Mesendoderm (in vitro differentiated cells): ENCODE results near the gene CAPN14.

Experiments used
- DNase-seq: peaks from one replicate; pipeline ENCODE4 v3.0.0; 2013
- H2AK5ac ChIP-seq: 2 replicates; pipeline ENCODE4 v1.6.1; 2013; ENCODE audit warnings: low read length, inconsistent platforms
- H2BK120ac ChIP-seq: 2 replicates; pipeline ENCODE4 v1.6.1; 2013; ENCODE audit warnings: low read depth, mild to moderate bottlenecking, low read length, moderate library complexity, mixed read lengths
- H2BK15ac ChIP-seq: replicated peaks from 2 replicates; pipeline ENCODE4 v1.6.1; 2013; ENCODE audit warnings: low read depth, mild to moderate bottlenecking, moderate library complexity
- H2BK5ac ChIP-seq: 2 replicates; pipeline ENCODE4 v1.6.1; 2013; ENCODE audit warnings: low read length, inconsistent platforms
- H3K18ac ChIP-seq: 2 replicates; pipeline ENCODE4 v1.6.1; 2013; ENCODE audit warnings: mild to moderate bottlenecking, low read length, mixed read lengths
- H3K23ac ChIP-seq: one replicate; pipeline ENCODE4 v1.6.1; 2013; ENCODE audit warnings: low read length
- H3K27ac ChIP-seq: 2 replicates; pipeline ENCODE4 v1.5.1; 2013; ENCODE audit warnings: low read depth, mild to moderate bottlenecking, inconsistent platforms, low read length, moderate library complexity
- H3K27me3 ChIP-seq: 2 replicates; pipeline ENCODE4 v1.6.1; 2013; ENCODE audit warnings: low read length, control low read depth, mild to moderate bottlenecking, inconsistent platforms; ENCODE audit not compliant: insufficient read depth, poor library complexity
- H3K36me3 ChIP-seq: 2 replicates; pipeline ENCODE4 v1.6.1; 2013; ENCODE audit warnings: low read length, inconsistent platforms; ENCODE audit not compliant: control insufficient read depth, insufficient read depth
- H3K4ac ChIP-seq: one replicate; pipeline ENCODE4 v1.6.1; 2013; ENCODE audit warnings: low read depth, mild to moderate bottlenecking, low read length, moderate library complexity
- H3K4me1 ChIP-seq: 2 replicates; pipeline ENCODE4 v1.6.1; 2013; ENCODE audit warnings: low read depth, low read length, inconsistent platforms; ENCODE audit not compliant: control insufficient read depth
- H3K4me2 ChIP-seq: 2 replicates; pipeline ENCODE4 v1.6.1; 2013; ENCODE audit warnings: low read length
- H3K4me3 ChIP-seq: 2 replicates; pipeline ENCODE4 v1.5.1; 2013; ENCODE audit warnings: mild to moderate bottlenecking, low read length
- H3K56ac ChIP-seq: one replicate; pipeline ENCODE4 v1.6.1; 2013; ENCODE audit warnings: low read length
- H3K79me1 ChIP-seq: 2 replicates; pipeline ENCODE4 v1.6.1; 2013; ENCODE audit warnings: low read length, inconsistent platforms
- H3K79me2 ChIP-seq: 2 replicates; pipeline ENCODE4 v1.6.1; 2013; ENCODE audit warnings: mild to moderate bottlenecking, low read length; ENCODE audit not compliant: control insufficient read depth, insufficient read depth
- H3K9ac ChIP-seq: 2 replicates; pipeline ENCODE4 v1.6.1; 2013; ENCODE audit warnings: low read length, inconsistent platforms
- H4K5ac ChIP-seq: one replicate; pipeline ENCODE4 v1.6.1; 2013; ENCODE audit warnings: low read length
- H4K8ac ChIP-seq: one replicate; pipeline ENCODE4 v1.6.1; 2013; ENCODE audit warnings: low read depth, mild to moderate bottlenecking, control low read depth, low read length, moderate library complexity
- WGBS: extraction: QIAGEN DNeasy Blood & Tissue Kit; methylation state at CpG from one replicate; pipeline ENCODE4 v1.1.7; 2013; ENCODE audit warnings: low lambda C conversion rate, missing lambda C conversion rate; ENCODE audit not compliant: insufficient coverage; ENCODE audit errors: extremely low coverage; 5-methylcytosine and 5-hydroxymethylcytosine counted together

The CAPN14 gene

DNA sequence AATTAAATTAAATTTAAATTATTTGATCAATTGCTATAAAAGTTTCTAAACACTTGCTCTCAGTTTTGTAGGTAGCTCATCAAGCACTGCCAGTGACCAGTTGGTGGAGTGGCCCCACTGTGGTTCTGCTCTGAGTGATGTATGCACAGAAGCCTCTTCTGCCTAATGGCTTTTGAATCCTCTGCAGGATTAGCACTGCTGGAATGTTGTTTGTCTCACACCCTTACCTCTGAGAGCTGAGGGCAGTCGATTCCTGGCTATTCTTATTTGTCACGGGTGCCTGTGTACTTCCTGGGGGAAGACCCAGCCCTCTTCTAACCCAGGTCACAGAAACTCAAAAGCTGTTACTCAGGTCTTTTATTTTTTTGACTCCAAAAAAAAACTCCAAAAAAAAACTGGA lies 9.5 kb downstream of the CAPN14 start:
- DNase-seq: peak; percentile 97
- Histone ChIP-seq H2BK15ac (no peak overlapping the region), H3K27me3 (no peaks in the 10 kb centered on the region), H2BK120ac (peak overlapping the region; percentile 97), H3K9ac (no peak overlapping the region), H3K79me1 (no peaks in the 10 kb centered on the region), H3K18ac (peak overlapping the region; percentile 96), H2BK5ac (no peak overlapping the region), H3K56ac (no peak overlapping the region), H4K8ac (no peak overlapping the region), H4K5ac (no peak overlapping the region), H3K4me1 (peaks cover 13% of the 10 kb centered on the region), H3K23ac (no peak overlapping the region), H3K4me2 (no peak overlapping the region), H3K4ac (no peak overlapping the region), H2AK5ac (no peak overlapping the region), H3K4me3 (no peak overlapping the region), H3K27ac (peak overlapping the region; percentile 59), H3K79me2 (no peaks in the 10 kb centered on the region), H3K36me3 (no peaks in the 10 kb centered on the region)
- WGBS: no CpG with 5 or more reads among the region's 2 CpGs

DNA sequence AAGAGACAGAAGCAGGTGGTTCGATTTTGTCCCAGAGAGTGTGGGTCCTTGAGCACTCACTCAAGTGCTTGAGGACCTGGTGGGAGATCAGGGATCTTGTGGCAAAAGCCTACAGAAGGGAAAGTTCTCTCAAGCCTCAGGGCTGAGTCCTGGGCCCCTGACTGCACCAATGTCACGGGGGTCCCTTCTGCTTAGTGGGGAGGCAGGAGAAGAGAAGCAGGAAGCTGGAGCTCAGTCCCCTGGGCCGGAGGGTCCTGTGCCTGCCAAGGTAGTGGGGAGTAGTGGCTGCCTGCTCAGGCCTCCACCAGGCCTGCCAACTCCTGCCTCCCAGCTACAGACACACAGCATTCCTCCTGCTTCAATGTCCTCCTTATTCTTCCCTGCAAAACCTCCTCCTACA lies 11.7 kb downstream of the CAPN14 start:
- DNase-seq: no peak
- H2BK5ac ChIP-seq: peak overlapping the region; percentile 13
- H3K79me1 ChIP-seq: no peaks in the 10 kb centered on the region
- no peaks in the 10 kb centered on the region for H3K79me2 ChIP-seq
- H3K4ac ChIP-seq: no peak overlapping the region
- no CpG with 5 or more reads among the region's 3 CpGs for WGBS
- no peak overlapping the region for H3K4me3 ChIP-seq
- no peak overlapping the region for H3K4me2 ChIP-seq
- H4K5ac ChIP-seq: no peak overlapping the region
- no peak overlapping the region for H4K8ac ChIP-seq
- H2BK15ac ChIP-seq: no peak overlapping the region
- H2BK120ac ChIP-seq: no peak overlapping the region
- no peaks in the 10 kb centered on the region for H3K36me3 ChIP-seq
- no peak overlapping the region for H3K18ac ChIP-seq
- no peak overlapping the region for H3K9ac ChIP-seq
- H3K56ac ChIP-seq: peak overlapping the region; percentile 35
- H3K27ac ChIP-seq: no peak overlapping the region
- no peak overlapping the region for H3K23ac ChIP-seq
- peaks cover 13% of the 10 kb centered on the region for H3K4me1 ChIP-seq
- H3K27me3 ChIP-seq: no peaks in the 10 kb centered on the region
- H2AK5ac ChIP-seq: no peak overlapping the region

DNA sequence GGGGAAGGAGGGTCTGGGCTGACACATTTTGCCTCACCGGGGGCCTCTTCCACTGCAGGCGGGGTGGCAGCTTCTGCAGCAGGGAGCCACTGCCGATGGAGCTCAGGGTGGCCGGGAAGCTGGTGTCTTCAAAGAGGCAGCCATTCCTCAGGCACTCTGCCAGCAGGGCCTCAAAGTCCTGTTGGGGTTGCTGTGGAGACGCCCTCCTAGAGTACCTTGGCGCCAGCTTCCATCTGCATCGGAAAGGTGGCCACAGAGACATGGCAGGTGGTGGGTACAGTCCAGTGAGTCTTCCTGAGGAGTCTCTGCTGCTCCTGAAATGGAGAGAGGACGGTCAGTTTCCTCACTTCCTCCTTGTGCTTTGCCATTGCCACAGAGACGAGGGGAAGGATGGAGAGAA lies 12.1 kb downstream of the CAPN14 start:
- H3K36me3 ChIP-seq: no peaks in the 10 kb centered on the region
- H3K4me1 ChIP-seq: peaks cover 13% of the 10 kb centered on the region
- no peak overlapping the region for H4K8ac ChIP-seq
- H4K5ac ChIP-seq: no peak overlapping the region
- H3K79me2 ChIP-seq: no peaks in the 10 kb centered on the region
- DNase-seq: no peak
- H3K18ac ChIP-seq: no peak overlapping the region
- peak overlapping the region; percentile 13 for H2BK5ac ChIP-seq
- H3K27ac ChIP-seq: no peak overlapping the region
- H3K27me3 ChIP-seq: no peaks in the 10 kb centered on the region
- H2AK5ac ChIP-seq: no peak overlapping the region
- H3K23ac ChIP-seq: no peak overlapping the region
- no CpG with 5 or more reads among the region's 9 CpGs for WGBS
- H3K4ac ChIP-seq: no peak overlapping the region
- no peak overlapping the region for H3K4me3 ChIP-seq
- no peak overlapping the region for H3K4me2 ChIP-seq
- peak overlapping the region; percentile 35 for H3K56ac ChIP-seq
- no peak overlapping the region for H2BK15ac ChIP-seq
- H3K9ac ChIP-seq: no peak overlapping the region
- no peak overlapping the region for H2BK120ac ChIP-seq
- no peaks in the 10 kb centered on the region for H3K79me1 ChIP-seq

DNA sequence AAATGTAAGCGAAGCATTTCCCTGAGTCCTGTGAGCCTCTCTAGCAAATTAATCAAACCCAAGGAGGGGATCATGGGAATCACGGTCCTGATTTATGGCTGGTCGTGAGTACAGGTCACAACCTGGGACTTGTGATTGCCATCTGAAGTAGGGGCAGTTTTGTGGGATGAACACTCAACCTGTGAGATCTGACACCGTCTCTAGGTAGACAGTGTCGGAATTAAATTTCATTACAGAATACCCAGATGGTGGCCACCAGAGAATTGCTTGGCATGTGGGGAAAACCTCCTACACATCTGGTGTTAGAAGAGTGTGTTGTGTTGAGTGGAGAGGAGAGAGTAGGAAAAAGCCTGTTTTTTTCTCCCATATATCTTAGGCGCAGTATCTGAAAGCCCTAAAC lies 12.5 kb downstream of the CAPN14 start:
- Histone ChIP-seq H3K27ac (no peak overlapping the region), H2AK5ac (no peak overlapping the region), H3K18ac (no peak overlapping the region), H3K4me3 (no peak overlapping the region), H2BK5ac (no peak overlapping the region), H3K27me3 (no peaks in the 10 kb centered on the region), H4K8ac (no peak overlapping the region), H3K4ac (no peak overlapping the region), H2BK15ac (no peak overlapping the region), H3K4me2 (no peak overlapping the region), H3K79me2 (no peaks in the 10 kb centered on the region), H4K5ac (no peak overlapping the region), H3K4me1 (peaks cover 13% of the 10 kb centered on the region), H3K36me3 (no peaks in the 10 kb centered on the region), H3K23ac (no peak overlapping the region), H2BK120ac (no peak overlapping the region), H3K9ac (no peak overlapping the region), H3K56ac (no peak overlapping the region), H3K79me1 (no peaks in the 10 kb centered on the region)
- no peak for DNase-seq
- no CpG with 5 or more reads among the region's 6 CpGs for WGBS

DNA sequence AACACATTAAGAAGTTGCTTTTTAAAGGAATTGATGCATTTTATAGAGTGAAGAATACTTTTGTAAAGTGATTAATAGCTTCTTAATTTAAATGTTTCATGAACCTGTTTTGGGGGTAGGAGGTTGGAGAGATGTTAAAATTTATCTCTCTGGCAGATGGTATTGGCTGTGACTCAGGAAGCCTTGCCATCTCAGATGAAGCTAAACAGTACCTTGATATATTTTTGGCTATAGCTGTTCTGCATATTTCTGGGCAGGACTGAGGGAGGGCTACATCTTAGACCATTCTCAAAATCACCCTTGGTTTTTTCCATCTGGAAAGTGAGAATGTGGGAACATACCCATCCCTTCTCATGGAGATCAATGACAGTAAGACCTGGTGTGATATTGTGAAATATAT lies 13.4 kb downstream of the CAPN14 start:
- no peak overlapping the region for H3K9ac ChIP-seq
- H3K23ac ChIP-seq: no peak overlapping the region
- no peak overlapping the region for H2BK5ac ChIP-seq
- H3K4ac ChIP-seq: no peak overlapping the region
- DNase-seq: no peak
- H3K56ac ChIP-seq: no peak overlapping the region
- H4K8ac ChIP-seq: no peak overlapping the region
- H3K27me3 ChIP-seq: no peaks in the 10 kb centered on the region
- no peak overlapping the region for H2BK120ac ChIP-seq
- no peak overlapping the region for H4K5ac ChIP-seq
- no peaks in the 10 kb centered on the region for H3K79me1 ChIP-seq
- H3K27ac ChIP-seq: no peak overlapping the region
- no peak overlapping the region for H2AK5ac ChIP-seq
- H3K18ac ChIP-seq: no peak overlapping the region
- H3K4me2 ChIP-seq: no peak overlapping the region
- H3K4me1 ChIP-seq: peaks cover 10% of the 10 kb centered on the region
- no peaks in the 10 kb centered on the region for H3K36me3 ChIP-seq
- H3K79me2 ChIP-seq: no peaks in the 10 kb centered on the region
- no peak overlapping the region for H3K4me3 ChIP-seq
- no peak overlapping the region for H2BK15ac ChIP-seq

DNA sequence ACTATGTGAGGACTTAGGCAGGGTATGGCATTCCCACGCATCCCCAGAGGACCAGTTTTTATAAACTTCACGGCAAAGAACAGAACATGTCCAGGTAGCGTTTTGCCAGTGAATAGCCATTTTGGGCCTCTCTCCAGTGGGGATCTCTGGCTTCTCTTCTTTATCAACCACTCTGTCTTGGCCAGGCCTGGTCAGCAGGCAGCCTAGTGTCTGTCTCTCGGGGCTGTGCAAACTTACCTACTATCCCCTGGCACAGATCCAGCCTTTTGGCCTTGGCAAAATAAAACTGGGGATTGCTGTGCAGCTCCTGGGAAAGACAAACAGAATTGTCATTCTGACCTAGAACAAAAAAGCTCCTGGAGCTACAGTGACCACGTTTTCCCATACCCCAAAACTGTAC lies 14.5 kb downstream of the CAPN14 start:
- H4K5ac ChIP-seq: no peak overlapping the region
- no peak for DNase-seq
- H2AK5ac ChIP-seq: no peak overlapping the region
- WGBS: no CpG with 5 or more reads among the region's 5 CpGs
- H2BK15ac ChIP-seq: no peak overlapping the region
- no peak overlapping the region for H3K23ac ChIP-seq
- no peak overlapping the region for H3K56ac ChIP-seq
- no peak overlapping the region for H3K9ac ChIP-seq
- H3K79me1 ChIP-seq: no peaks in the 10 kb centered on the region
- H3K36me3 ChIP-seq: no peaks in the 10 kb centered on the region
- H4K8ac ChIP-seq: no peak overlapping the region
- no peak overlapping the region for H3K27ac ChIP-seq
- no peak overlapping the region for H2BK5ac ChIP-seq
- no peak overlapping the region for H3K4ac ChIP-seq
- no peak overlapping the region for H3K4me2 ChIP-seq
- no peak overlapping the region for H3K4me3 ChIP-seq
- H2BK120ac ChIP-seq: no peak overlapping the region
- H3K4me1 ChIP-seq: peaks cover 6% of the 10 kb centered on the region
- H3K18ac ChIP-seq: no peak overlapping the region
- H3K79me2 ChIP-seq: no peaks in the 10 kb centered on the region
- H3K27me3 ChIP-seq: no peaks in the 10 kb centered on the region
